GM20000 (cell line): ENCODE measurements around the gene ANKS4B.
"Not testable (repeated sequence)": the region's sequence is repeated elsewhere in the genome, so short reads cannot be mapped to it uniquely, and the experiment has no call there.

ENCODE experiments used
- DNase-seq: peaks from one replicate; pipeline ENCODE4 v3.0.0; 2012; ENCODE audit warnings: low spot score
- TF ChIP-seq, protein P1 (sequence below): IDR thresholded peaks from 2 replicates; pipeline ENCODE4 v1.5.1; 2012; ENCODE audit warnings: mild to moderate bottlenecking, control low read depth; ENCODE audit errors: extremely low read depth, missing control alignments

Gene ANKS4B

DNA sequence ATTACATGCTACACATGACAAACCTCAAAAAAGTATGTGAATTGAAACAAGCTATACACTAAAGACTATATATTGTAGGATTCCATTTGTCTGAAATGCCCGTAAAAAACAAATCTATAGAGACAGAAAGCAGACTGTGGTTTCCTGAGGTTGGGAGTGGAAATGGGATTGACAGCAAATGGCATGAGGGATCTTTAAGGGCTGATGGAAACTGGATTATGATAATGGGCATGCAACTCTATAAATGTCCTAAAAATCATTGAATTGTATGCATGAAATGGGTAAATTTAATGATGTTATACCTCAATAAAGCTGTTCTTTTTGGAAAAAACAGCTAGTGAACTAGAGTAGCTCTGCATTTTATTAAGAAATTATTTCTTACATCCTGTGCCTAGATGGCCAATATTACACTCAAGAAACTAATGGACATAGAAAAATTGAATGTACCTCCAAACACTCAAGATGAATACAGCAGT lies 416 bp upstream of the ANKS4B start:
- no peak for DNase-seq

DNA sequence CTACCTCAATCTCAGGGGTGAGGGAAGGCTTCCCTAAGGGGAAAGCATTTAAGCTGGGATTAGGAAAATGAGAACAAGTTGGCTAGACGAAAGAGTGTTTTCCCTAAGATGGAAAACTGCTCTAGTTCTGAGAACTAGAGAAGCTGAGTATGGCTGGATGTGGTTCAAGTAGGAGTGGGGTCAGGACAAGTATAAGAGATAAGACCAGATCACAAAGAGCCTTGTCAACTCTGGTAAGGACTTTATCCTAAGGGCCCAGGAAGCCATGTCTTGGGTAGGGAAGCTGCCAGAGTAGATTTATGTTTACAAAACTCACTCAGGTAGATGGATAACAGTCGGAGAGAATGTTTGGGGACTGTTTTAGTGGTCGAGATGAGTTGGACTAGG lies 1.7 kb downstream of the ANKS4B start:
- no peak for DNase-seq
- TF ChIP-seq, protein P1, sequence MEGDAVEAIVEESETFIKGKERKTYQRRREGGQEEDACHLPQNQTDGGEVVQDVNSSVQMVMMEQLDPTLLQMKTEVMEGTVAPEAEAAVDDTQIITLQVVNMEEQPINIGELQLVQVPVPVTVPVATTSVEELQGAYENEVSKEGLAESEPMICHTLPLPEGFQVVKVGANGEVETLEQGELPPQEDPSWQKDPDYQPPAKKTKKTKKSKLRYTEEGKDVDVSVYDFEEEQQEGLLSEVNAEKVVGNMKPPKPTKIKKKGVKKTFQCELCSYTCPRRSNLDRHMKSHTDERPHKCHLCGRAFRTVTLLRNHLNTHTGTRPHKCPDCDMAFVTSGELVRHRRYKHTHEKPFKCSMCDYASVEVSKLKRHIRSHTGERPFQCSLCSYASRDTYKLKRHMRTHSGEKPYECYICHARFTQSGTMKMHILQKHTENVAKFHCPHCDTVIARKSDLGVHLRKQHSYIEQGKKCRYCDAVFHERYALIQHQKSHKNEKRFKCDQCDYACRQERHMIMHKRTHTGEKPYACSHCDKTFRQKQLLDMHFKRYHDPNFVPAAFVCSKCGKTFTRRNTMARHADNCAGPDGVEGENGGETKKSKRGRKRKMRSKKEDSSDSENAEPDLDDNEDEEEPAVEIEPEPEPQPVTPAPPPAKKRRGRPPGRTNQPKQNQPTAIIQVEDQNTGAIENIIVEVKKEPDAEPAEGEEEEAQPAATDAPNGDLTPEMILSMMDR, result no peak

More for the DNA sequence above, 416 bp upstream of the ANKS4B start:
- TF ChIP-seq, protein P1, result no peak

DNA sequence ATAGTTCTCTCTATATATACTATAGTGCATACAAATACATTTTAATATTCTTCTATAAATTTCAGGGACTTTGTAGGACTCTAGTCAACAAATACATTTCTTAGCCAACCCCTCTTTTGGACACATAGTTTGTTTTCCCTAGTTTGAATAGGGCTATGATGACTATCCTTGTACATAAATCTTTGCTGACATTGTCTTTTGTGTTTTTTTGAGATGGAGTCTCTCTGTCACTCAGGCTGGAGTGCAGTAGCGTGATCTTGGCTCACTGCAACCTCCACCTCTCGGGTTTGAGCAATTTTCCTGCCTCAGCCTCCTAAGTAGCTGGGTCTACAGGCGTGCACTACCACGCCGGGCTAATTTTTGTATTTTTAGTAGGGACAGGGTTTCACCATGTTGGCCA lies 3.3 kb downstream of the ANKS4B start:
- DNase-seq, result no peak
- TF ChIP-seq, protein P1, result no peak

DNA sequence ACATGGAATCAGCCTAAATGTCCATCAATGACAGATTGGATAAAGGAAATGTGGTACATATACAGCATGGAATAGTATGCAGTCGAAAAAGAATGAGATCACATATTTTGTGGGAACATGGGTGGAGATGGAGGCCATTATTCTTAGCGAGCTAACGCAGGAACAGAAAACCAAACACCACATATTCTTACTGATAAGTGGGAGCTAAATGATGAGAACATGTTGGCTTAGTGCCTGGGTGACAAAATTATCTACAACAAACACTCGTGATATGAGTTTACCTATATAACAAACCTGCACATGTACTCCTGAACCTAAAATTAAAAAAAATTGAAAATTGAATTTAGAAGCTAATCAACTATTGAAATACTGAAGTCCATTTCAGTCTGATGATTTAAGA lies 6.1 kb downstream of the ANKS4B start:
- TF ChIP-seq, protein P1, result no peak
- DNase-seq, result no peak

DNA sequence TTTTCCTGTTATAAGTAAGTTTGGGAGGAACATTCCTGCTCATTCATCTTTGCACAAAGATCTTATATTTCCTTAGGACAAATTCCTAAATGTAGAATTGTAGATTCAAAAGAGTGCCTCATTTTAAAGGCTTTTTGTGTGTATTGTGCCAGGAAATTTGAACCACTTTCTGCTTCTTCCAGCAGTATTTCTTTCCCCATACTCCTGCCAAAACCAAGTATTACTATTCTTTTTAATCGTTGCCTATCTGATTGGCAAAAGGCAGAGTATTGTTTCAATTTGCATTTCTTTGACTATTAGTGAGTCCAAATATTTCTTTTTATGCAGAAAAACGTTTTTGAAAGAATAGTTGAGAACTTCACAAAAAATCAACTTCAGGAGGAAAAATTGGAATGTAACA lies 9.3 kb downstream of the ANKS4B start:
- no peak for DNase-seq
- TF ChIP-seq, protein P1, result no peak

DNA sequence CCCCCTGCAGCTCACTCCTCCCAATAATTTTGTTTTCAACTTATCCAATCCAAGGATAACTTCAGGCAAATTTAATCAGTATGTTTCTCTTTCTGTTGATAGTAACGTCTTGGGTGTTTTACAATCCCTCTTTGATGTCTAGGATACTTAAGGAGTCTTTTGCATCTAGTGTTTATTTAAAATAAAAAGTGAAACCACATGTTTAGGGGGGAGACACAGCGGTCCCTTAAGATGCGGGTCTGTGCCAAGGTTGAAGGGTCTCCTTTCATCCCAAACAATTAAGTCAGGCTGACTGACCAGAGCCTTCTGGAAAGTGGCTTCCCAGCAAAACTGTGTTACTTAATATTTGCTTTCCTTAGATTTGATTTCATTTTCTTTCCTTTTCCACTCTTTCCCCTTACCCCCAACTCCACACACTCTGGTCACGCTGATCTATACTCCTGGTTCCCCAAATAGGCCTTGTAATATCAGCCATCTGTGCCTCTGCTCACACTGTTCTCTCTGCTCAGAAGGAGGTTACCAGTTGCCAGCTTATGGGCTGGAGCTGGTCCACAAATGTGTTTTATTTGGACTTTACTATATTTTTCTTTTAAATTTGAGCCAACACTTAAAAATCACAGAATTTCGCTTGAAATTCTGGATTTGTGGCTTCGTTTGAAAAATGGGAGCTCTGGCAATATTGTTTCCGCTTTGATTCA lies 11.2 kb downstream of the ANKS4B start:
- DNase-seq, result no peak
- TF ChIP-seq, protein P1, result no peak

DNA sequence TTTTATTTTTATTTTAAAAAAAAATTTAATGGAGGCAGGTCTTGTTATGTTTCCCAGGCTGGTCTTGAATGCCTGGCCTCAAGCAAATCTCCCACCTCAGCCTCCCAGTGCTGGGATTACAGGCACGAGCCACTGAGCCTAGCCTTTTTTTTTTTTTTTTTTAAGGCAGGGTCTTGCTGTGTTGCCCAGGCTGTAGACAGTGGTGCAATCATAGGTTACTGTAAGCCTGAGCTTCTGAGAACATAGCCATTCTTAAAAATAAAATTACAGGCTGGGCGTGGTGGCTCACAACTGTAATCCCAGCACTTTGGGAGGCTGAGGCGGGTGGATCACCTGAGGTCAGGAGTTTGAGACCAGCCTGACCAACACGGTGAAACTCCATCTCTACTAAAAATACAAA lies 14.7 kb downstream of the ANKS4B start:
- DNase-seq, result not testable (repeated sequence)
